Spinal cord (tissue), 10 donors: Measurements from ENCODE around the gene RALA. TPM values are rescaled to one million over a fixed set of nuclear protein-coding genes. Genes with fewer than 3 reads are reported as not detected.

ENCODE experiments used
- DNase-seq, 6 donors: peaks; one replicate each; pipeline versions ENCODE4 v3.0.0 to v3.0.0-alpha.2; 2013 to 2015; ENCODE audit warnings: low spot score in 6 of 6, low read depth in 4 of 6
- H3K27ac ChIP-seq: one replicate; pipeline ENCODE4 v1.5.1; 2013; ENCODE audit warnings: low read depth, low read length, control low read depth
- H3K27me3 ChIP-seq: one replicate; pipeline ENCODE4 v1.6.1; 2013; ENCODE audit warnings: low read length; ENCODE audit not compliant: control insufficient read depth, insufficient read depth
- H3K36me3 ChIP-seq: one replicate; pipeline ENCODE4 v1.6.1; 2013; ENCODE audit warnings: low read length; ENCODE audit not compliant: control insufficient read depth, insufficient read depth
- H3K4me1 ChIP-seq: one replicate; pipeline ENCODE4 v1.6.1; 2013; ENCODE audit warnings: low read length; ENCODE audit not compliant: control insufficient read depth, insufficient read depth
- H3K4me3 ChIP-seq: one replicate; pipeline ENCODE4 v1.5.1; 2013; ENCODE audit warnings: low read depth, low read length, control low read depth
- H3K9me3 ChIP-seq: one replicate; pipeline ENCODE4 v1.6.1; 2013; ENCODE audit warnings: low read length; ENCODE audit not compliant: control insufficient read depth, insufficient read depth
- WGBS: methylation state at CpG from one replicate; pipeline ENCODE4 v1.1.5; 2013; ENCODE audit warnings: missing lambda C conversion rate; ENCODE audit not compliant: insufficient coverage; 5-methylcytosine and 5-hydroxymethylcytosine counted together
- long read RNA-seq, 4 donors: transcript quantifications; one replicate each; lab custom pipeline, GENCODE V29; 2026
- polyA plus RNA-seq, 2 donors: library from polyadenylated mRNA; unstranded; fragments of 120-200 nt; gene quantifications; one replicate each; pipeline ENCODE4 v1.2.1, GENCODE V29; 2013; ENCODE audit not compliant: insufficient read length in 2 of 2
- total RNA-seq, 2 donors: library from RNA; depleted of rRNA in 1 of 2; stranded (reverse); fragments of 120-200 nt in 1 of 2; fragments of >200 nt in 1 of 2; gene quantifications; one replicate each; pipeline versions ENCODE4 v1.2.3 to v1.2.4, GENCODE V29; 2013 to 2014
- donor health status: healthy.

RALA gene, protein sequence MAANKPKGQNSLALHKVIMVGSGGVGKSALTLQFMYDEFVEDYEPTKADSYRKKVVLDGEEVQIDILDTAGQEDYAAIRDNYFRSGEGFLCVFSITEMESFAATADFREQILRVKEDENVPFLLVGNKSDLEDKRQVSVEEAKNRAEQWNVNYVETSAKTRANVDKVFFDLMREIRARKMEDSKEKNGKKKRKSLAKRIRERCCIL
- total RNA-seq (10 to 100 TPM; 23.2 to 39.6 TPM), polyA plus RNA-seq (10 to 100 TPM; 81.7 to 93.3 TPM)
- long read RNA-seq, donor 1, transcript RALA-201 (5 exons, 2,880 nt): major isoform, 46 of 119 reads
- long read RNA-seq, donor 1, partial matches to known transcripts: 72 of 119 reads
- long read RNA-seq, donor 1, other reads (novel, unspliced or antisense): 0 of 119 reads
- long read RNA-seq, donor 2, transcript RALA-201 (5 exons, 2,880 nt): major isoform, 15 of 36 reads
- long read RNA-seq, donor 2, partial matches to known transcripts: 21 of 36 reads
- long read RNA-seq, donor 2, other reads (novel, unspliced or antisense): 0 of 36 reads
- long read RNA-seq, donor 3, transcript RALA-201 (5 exons, 2,880 nt): major isoform, 19 of 47 reads
- long read RNA-seq, donor 3, partial matches to known transcripts: 28 of 47 reads
- long read RNA-seq, donor 3, other reads (novel, unspliced or antisense): 0 of 47 reads
- long read RNA-seq, donor 4, transcript RALA-201 (5 exons, 2,880 nt): major isoform, 44 of 105 reads
- long read RNA-seq, donor 4, partial matches to known transcripts: 60 of 105 reads
- long read RNA-seq, donor 4, other reads (novel, unspliced or antisense): 0 of 105 reads

DNA sequence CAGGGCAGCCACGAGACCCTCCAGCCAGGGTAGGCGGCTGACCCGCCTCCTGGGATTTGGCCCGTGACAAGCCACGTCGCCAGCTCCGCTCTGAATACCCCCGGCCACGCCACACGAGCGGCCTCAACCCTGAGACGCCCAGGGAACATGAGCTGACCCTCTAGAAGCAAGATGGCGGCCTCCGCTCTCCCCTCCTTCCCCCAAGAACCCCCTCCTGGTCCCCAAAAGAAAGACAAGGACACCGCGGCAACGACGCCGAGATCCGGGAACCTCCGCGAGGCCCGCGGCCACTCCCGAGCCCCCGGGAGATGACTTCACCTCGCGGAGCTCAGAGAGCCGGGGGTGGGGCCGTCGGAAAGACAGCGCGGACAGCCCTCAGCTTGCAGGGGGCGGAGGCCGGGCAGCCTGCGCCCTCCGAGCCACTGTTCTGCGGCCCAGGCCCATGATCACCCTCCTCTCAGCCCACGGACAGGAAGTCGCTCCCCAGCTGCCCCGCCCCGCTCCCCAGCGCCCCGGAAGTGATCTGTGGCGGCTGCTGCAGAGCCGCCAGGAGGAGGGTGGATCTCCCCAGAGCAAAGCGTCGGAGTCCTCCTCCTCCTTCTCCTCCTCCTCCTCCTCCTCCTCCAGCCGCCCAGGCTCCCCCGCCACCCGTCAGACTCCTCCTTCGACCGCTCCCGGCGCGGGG is at the start of gene RALA:
RALA (plus strand) TSS at position 526 of the 685 bp plus-strand sequence. CDS start 63,096 bp downstream, outside the sequence.
- WGBS: under 1% methylated on average over 55 of the region's 56 CpGs
- H3K4me1 ChIP-seq: peaks cover 3% of the 10 kb centered on the region
- no peaks in the 10 kb centered on the region for H3K27me3 ChIP-seq
- peak; percentile 82 to 98 (median 88) for DNase-seq
- H3K36me3 ChIP-seq: no peaks in the 10 kb centered on the region
- peak within 1 kb of the TSS; percentile 97 for H3K27ac ChIP-seq
- no peaks in the 10 kb centered on the region for H3K9me3 ChIP-seq
- H3K4me3 ChIP-seq: peak within 1 kb of the TSS; percentile 85

DNA sequence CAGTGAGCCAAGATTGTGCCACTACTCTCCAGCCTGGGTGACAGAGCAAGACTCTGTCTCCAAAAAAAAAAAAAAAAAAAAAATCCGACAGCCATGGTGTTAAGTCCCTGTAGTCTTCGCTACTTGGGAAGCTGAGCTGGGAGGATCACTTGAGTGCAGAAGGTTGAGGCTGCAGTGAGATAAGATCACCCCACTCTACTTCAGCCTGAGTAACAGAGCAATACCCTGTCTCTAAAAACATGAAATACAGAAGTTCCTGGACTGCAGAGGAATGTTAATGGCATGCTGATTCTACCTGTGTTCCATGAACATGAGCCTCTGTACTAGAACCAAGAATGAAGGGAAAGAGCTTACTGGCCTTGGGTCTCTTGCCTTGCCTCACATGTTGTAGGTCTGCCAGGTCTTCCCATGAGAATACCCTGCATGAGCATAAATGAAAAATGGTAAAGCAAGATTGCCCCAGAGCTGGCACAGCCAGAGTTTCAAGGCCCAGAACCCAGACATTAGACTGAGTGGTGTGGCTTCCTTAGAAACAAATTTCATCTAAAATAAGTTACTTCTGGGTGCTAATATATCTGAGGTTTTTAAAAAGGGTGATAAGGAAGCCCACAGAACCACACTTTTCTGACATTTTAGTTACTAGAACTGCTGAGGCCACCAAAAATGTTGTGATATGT is 48.6 kb upstream of the RALA start:
- Histone ChIP-seq H3K4me1 (no peaks in the 10 kb centered on the region), H3K4me3 (no peak overlapping the region), H3K9me3 (no peaks in the 10 kb centered on the region), H3K27ac (no peak overlapping the region), H3K27me3 (no peaks in the 10 kb centered on the region), H3K36me3 (peaks cover 17% of the 10 kb centered on the region)
- WGBS: no CpG with 5 or more reads among the region's 2 CpGs
- DNase-seq: no peak

DNA sequence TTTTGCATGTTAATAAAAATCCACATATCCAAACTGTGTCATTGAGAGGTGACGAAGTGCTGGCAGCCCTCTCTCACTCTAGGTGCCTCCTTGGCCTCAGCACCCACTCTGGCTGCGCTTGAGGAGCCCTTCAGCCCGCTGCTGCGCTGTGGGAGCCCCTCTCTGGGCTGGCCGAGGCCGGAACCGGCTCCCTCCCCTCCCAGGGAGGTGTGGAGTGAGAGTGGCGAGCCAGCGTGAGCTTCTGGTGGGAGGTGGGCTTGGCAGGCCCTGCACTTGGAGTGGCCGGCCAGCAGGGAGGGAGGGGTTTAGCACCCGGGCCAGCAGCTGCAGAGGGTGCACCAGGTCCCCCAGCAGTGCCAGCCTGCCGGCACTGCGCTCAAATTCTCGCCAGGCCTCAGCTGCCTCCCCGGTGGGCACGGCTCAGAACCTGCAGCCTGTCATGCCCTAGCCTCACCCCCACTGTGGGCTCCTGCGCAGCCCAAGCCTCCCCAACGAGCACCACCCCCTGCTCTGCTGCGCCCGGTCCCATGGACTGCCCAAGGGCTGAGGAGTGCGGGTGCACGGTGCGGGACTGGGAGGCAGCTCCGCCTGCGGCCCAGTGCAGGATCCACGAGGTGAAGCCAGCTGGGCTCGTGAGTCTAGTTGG is 46.0 kb upstream of the RALA start:
- DNase-seq: no peak
- WGBS: 98% methylated on average over 23 of the region's 27 CpGs
- Histone ChIP-seq H3K27me3 (no peaks in the 10 kb centered on the region), H3K9me3 (no peaks in the 10 kb centered on the region), H3K36me3 (peaks cover 14% of the 10 kb centered on the region), H3K4me1 (no peaks in the 10 kb centered on the region), H3K4me3 (no peak overlapping the region), H3K27ac (no peak overlapping the region)

DNA sequence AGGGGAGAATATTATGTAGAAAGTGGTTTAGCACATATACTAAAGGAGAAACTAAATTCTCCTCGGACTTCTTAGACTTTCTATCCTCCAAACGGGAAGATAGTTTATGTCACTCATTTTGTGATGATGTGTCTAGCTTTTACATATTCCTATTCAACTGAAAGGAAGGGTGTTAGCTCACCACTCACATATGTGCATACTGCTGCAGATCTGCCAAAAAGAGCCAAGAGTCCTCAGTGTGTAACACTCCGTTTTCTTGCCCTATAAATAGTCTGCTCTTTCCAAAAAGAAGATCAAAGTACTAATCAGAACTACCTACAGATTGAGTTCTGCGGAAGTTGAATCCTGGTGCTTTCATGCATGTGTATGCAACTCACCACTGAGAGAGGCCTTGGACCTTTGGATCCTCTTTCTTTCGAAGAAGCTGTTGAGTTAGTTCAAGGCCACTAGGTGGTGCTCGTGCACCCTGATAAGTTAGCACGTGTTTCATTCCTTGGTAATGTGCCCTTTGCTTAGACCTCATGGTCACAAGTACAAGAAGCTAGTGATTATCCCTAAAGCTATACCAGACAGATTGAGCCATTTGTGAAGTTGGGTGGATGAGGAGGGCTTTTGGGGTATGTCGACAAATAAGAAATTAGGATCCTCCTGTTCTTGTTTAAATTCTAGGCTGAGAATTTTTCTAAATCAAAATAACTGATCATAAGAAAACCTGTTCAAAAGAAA is 43.1 kb upstream of the RALA start:
- H3K27me3 ChIP-seq: no peaks in the 10 kb centered on the region
- H3K36me3 ChIP-seq: peaks cover 13% of the 10 kb centered on the region
- H3K4me1 ChIP-seq: no peaks in the 10 kb centered on the region
- peak; percentile 66 to 97 (median 87) for DNase-seq
- H3K4me3 ChIP-seq: no peak overlapping the region
- WGBS: 9% methylated on average over 4 of the region's 8 CpGs
- no peaks in the 10 kb centered on the region for H3K9me3 ChIP-seq
- no peak overlapping the region for H3K27ac ChIP-seq

DNA sequence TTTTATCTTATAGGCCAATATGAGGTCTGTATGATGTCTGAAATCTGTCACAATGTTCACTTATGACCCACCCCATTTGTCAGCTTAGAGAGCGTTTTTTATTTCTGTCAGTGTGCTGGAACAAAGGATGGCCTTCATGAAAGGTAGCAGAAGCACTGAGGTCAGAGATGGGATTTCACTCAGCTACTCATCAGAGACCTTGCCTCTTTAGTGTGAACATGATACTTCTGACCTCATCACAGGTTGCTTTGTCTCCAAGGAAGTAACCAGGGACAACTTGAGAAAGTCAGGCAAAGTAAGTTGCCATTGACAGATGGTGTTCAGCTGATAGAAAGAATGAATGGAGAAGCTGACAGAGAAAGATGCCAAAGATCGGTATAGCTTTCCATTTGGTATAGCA is 40.8 kb upstream of the RALA start:
- Histone ChIP-seq H3K27me3 (no peaks in the 10 kb centered on the region), H3K36me3 (peaks cover 6% of the 10 kb centered on the region), H3K4me1 (no peaks in the 10 kb centered on the region), H3K27ac (no peak overlapping the region), H3K4me3 (no peak overlapping the region), H3K9me3 (no peaks in the 10 kb centered on the region)
- no peak for DNase-seq
- no CpG with 5 or more reads among the region's 2 CpGs for WGBS

DNA sequence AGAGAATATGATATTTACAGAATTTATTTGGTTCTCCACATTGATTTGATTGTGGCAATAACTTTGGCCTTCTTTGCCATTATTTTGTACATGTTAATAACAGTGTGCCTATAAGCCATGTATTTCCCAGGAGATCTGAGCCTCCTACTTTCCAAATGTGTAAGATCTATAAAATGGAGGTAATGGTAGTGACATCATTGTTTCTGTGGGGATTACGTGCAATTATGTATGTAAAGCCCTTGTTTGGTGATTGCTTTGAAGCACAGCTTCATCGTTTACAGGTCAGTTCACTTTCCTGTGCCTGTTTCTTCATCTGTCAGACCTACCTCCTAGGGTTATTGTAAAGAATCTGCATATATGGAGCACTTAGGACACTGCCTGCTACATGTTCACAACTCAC is 39.8 kb upstream of the RALA start:
- H3K36me3 ChIP-seq: peaks cover under 1% of the 10 kb centered on the region
- no peak overlapping the region for H3K27ac ChIP-seq
- no CpG with 5 or more reads among the region's 2 CpGs for WGBS
- H3K27me3 ChIP-seq: no peaks in the 10 kb centered on the region
- H3K4me3 ChIP-seq: no peak overlapping the region
- no peak for DNase-seq
- no peaks in the 10 kb centered on the region for H3K4me1 ChIP-seq
- no peaks in the 10 kb centered on the region for H3K9me3 ChIP-seq

DNA sequence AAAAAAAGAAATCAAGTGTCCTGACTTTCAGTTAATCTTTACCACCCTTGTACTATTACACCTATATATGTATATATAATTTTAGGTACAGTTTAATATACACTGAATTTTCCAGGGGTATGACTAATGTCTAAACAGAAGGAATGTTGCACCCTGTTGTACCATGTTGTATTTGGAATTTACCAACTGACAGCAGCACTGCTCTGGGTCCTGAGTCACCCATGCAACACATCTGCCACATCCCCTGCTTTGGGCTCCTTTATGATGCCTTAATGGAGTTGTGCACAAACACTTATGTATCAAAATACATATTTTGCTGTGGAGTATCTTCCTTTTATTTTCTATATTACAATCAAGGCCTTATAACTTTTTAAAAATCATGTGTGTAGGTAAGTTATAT is 36.0 kb upstream of the RALA start:
- no peak overlapping the region for H3K27ac ChIP-seq
- no peaks in the 10 kb centered on the region for H3K9me3 ChIP-seq
- no peaks in the 10 kb centered on the region for H3K36me3 ChIP-seq
- H3K4me1 ChIP-seq: no peaks in the 10 kb centered on the region
- no peak overlapping the region for H3K4me3 ChIP-seq
- DNase-seq: no peak
- H3K27me3 ChIP-seq: no peaks in the 10 kb centered on the region

DNA sequence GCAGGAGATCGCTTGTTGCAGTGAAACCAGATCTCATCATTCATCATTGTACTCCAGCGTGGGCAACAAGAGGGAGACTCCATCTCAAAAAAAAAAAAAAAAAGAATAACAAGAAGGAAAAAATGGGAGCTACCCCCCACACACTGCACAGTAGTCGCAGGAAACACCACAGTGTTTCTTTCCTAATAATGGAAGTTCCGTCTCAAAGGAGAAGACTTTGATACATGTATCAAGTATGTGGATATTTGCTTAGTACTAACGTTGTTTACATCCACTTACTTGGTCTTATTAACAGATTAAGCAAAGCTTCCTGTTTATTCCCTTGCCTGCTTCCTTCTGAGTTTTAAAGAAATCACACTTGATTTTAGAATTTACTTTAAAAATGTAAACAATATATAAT is 35.0 kb upstream of the RALA start:
- no CpG with 5 or more reads among the region's 5 CpGs for WGBS
- no peaks in the 10 kb centered on the region for H3K4me1 ChIP-seq
- no peak overlapping the region for H3K27ac ChIP-seq
- H3K4me3 ChIP-seq: no peak overlapping the region
- no peaks in the 10 kb centered on the region for H3K27me3 ChIP-seq
- no peak for DNase-seq
- H3K9me3 ChIP-seq: no peaks in the 10 kb centered on the region
- H3K36me3 ChIP-seq: no peaks in the 10 kb centered on the region
